GM12878 (cell line): ENCODE results near the gene KLHDC1.

Experiments
- CREM ChIP-seq: IDR thresholded peaks from 2 replicates; pipeline ENCODE4 v1.6.1; 2014; ENCODE audit warnings: antibody characterized with exemption, low read depth
- DPF2 ChIP-seq: fragments of 450-650 bp; IDR thresholded peaks from 2 replicates; pipeline ENCODE4 v1.6.1; 2017; ENCODE audit warnings: mild to moderate bottlenecking
- IRF4 ChIP-seq: IDR thresholded peaks from 2 replicates; pipeline ENCODE4 v1.6.1; 2011; ENCODE audit warnings: low read depth, low read length
- MTA3 ChIP-seq: IDR thresholded peaks from 2 replicates; pipeline ENCODE4 v1.6.1; 2012; ENCODE audit warnings: low read length, inconsistent platforms, borderline replicate concordance
- NFIC ChIP-seq: IDR thresholded peaks from 2 replicates; pipeline ENCODE4 v1.6.1; 2012; ENCODE audit warnings: low read depth, mild to moderate bottlenecking, inconsistent platforms, low read length, moderate library complexity
- POLR2A ChIP-seq: IDR thresholded peaks from 2 replicates; pipeline ENCODE4 v1.6.1; 2011; ENCODE audit warnings: low read depth, mild to moderate bottlenecking, low read length
- SMC3 ChIP-seq: IDR thresholded peaks from 2 replicates; pipeline ENCODE4 v1.6.1; 2011; ENCODE audit warnings: low read length, improper control_type of control experiment, borderline replicate concordance
- SP1 ChIP-seq: IDR thresholded peaks from one replicate; pipeline ENCODE4 v1.6.1; 2011; ENCODE audit warnings: low read depth, low read length
- TCF7 ChIP-seq: IDR thresholded peaks from 2 replicates; pipeline ENCODE4 v1.6.1; 2014; ENCODE audit warnings: antibody characterized with exemption, borderline replicate concordance
- ZZZ3 ChIP-seq: IDR thresholded peaks from 2 replicates; pipeline ENCODE4 v1.6.1; 2011; ENCODE audit warnings: low read depth; ENCODE audit not compliant: control insufficient read depth, insufficient read length
- TF ChIP-seq, protein P1 (sequence below): fragments of 450-650 bp; IDR thresholded peaks from 2 replicates; pipeline ENCODE4 v1.6.1; 2017; ENCODE audit warnings: antibody characterized with exemption, mild to moderate bottlenecking, moderate library complexity
- TF ChIP-seq, protein P2 (sequence below), 3 experiments: IDR thresholded peaks in 2 of 3; conservative IDR thresholded peaks in 1 of 3; 2 replicates each; pipeline ENCODE4 v1.5.1; 2011; ENCODE audit warnings: low read depth in 3 of 3, low read length in 3 of 3, mild to moderate bottlenecking in 3 of 3, control low read depth in 2 of 3, moderate library complexity in 2 of 3, inconsistent platforms in 1 of 3, mixed read lengths in 1 of 3; ENCODE audit not compliant: control insufficient read depth in 2 of 3, insufficient read depth in 1 of 3; ENCODE audit errors: extremely low read depth in 1 of 3

DNA sequence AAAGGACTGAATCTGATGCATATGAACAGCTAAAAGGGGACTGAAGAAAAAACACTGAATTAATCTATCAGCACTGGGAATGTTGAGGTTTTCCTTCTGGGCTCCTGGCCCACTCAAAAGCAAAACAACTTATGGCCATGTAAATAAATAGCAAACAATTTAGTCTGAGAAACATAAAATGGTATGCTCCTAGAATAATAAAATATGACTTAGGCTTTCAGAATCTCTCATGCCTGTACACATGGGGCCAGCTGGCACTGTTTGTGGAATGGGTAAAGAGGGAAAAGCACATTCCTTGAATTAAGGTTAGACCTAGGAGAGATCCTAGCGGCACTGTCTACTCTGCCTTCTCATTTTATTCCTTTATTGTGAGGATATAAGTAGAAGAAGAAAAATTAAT lies 81.2 kb downstream of the KLHDC1 start:
- TF ChIP-seq IRF4, result no peak
- TF ChIP-seq TCF7, result no peak
- TF ChIP-seq, protein P1, sequence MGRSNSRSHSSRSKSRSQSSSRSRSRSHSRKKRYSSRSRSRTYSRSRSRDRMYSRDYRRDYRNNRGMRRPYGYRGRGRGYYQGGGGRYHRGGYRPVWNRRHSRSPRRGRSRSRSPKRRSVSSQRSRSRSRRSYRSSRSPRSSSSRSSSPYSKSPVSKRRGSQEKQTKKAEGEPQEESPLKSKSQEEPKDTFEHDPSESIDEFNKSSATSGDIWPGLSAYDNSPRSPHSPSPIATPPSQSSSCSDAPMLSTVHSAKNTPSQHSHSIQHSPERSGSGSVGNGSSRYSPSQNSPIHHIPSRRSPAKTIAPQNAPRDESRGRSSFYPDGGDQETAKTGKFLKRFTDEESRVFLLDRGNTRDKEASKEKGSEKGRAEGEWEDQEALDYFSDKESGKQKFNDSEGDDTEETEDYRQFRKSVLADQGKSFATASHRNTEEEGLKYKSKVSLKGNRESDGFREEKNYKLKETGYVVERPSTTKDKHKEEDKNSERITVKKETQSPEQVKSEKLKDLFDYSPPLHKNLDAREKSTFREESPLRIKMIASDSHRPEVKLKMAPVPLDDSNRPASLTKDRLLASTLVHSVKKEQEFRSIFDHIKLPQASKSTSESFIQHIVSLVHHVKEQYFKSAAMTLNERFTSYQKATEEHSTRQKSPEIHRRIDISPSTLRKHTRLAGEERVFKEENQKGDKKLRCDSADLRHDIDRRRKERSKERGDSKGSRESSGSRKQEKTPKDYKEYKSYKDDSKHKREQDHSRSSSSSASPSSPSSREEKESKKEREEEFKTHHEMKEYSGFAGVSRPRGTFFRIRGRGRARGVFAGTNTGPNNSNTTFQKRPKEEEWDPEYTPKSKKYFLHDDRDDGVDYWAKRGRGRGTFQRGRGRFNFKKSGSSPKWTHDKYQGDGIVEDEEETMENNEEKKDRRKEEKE, result no peak
- no peak for TF ChIP-seq NFIC
- TF ChIP-seq, protein P2, sequence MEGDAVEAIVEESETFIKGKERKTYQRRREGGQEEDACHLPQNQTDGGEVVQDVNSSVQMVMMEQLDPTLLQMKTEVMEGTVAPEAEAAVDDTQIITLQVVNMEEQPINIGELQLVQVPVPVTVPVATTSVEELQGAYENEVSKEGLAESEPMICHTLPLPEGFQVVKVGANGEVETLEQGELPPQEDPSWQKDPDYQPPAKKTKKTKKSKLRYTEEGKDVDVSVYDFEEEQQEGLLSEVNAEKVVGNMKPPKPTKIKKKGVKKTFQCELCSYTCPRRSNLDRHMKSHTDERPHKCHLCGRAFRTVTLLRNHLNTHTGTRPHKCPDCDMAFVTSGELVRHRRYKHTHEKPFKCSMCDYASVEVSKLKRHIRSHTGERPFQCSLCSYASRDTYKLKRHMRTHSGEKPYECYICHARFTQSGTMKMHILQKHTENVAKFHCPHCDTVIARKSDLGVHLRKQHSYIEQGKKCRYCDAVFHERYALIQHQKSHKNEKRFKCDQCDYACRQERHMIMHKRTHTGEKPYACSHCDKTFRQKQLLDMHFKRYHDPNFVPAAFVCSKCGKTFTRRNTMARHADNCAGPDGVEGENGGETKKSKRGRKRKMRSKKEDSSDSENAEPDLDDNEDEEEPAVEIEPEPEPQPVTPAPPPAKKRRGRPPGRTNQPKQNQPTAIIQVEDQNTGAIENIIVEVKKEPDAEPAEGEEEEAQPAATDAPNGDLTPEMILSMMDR (IDR thresholded peaks at IDR 0.05 in 2 of 3, conservative IDR thresholded peaks at IDR 0.05 in 1 of 3; ENCODE audit: control insufficient read depth in 2 of 3, extremely low read depth in 1 of 3, insufficient read depth in 1 of 3, low read depth in 3 of 3, low read length in 3 of 3), result no peak
- TF ChIP-seq DPF2, result no peak
- TF ChIP-seq ZZZ3, result no peak
- no peak for TF ChIP-seq MTA3
- TF ChIP-seq SMC3, result no peak
- no peak for TF ChIP-seq SP1
- TF ChIP-seq POLR2A, result no peak
- no peak for TF ChIP-seq CREM
